ENCODE results near the gene PSD.

DNA sequence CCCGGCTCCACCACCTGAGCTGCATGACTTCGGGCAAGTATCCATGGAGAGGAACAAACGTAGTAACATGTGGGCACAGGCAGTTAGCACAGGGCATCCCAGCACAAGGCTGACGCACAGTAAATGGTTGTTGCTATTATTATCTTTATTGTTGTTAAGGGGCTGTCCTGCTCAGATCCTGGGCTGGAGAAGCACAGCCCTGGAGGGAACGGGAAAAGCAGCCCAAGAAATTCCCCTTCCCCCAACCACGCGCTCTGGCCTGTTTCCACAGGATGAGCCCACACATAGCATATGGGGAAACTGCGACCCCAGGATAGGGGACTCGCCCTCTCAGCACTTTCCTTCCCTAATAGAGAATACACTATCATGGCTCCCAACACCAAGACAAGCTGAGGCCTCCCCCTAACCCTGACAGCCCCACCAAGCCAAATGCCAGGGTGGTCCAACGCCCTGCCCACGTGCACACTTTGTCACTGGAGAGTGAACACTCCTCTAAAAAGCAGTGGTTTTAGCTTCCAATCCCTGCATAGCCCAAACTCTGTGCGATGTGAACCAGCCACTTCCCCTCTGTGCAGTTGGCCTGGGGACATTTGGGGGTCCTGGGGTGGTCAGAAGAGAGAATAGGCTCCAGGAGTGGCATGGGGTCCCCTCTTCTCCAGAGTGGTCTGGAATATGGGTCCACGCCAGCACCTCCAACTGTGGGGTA lies 11.0 kb downstream of the PSD start:
- TF ChIP-seq, protein P1, sequence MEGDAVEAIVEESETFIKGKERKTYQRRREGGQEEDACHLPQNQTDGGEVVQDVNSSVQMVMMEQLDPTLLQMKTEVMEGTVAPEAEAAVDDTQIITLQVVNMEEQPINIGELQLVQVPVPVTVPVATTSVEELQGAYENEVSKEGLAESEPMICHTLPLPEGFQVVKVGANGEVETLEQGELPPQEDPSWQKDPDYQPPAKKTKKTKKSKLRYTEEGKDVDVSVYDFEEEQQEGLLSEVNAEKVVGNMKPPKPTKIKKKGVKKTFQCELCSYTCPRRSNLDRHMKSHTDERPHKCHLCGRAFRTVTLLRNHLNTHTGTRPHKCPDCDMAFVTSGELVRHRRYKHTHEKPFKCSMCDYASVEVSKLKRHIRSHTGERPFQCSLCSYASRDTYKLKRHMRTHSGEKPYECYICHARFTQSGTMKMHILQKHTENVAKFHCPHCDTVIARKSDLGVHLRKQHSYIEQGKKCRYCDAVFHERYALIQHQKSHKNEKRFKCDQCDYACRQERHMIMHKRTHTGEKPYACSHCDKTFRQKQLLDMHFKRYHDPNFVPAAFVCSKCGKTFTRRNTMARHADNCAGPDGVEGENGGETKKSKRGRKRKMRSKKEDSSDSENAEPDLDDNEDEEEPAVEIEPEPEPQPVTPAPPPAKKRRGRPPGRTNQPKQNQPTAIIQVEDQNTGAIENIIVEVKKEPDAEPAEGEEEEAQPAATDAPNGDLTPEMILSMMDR (IDR thresholded peaks at IDR 0.05; ENCODE audit: insufficient read depth, low read length) = no peak
- TF ChIP-seq POLR2AphosphoS5 (IDR thresholded peaks at IDR 0.05; ENCODE audit: low read depth) (no peak), SPI1 (IDR thresholded peaks at IDR 0.05; ENCODE audit: borderline replicate concordance, low read depth) (no peak)
- TF ChIP-seq, protein P2, sequence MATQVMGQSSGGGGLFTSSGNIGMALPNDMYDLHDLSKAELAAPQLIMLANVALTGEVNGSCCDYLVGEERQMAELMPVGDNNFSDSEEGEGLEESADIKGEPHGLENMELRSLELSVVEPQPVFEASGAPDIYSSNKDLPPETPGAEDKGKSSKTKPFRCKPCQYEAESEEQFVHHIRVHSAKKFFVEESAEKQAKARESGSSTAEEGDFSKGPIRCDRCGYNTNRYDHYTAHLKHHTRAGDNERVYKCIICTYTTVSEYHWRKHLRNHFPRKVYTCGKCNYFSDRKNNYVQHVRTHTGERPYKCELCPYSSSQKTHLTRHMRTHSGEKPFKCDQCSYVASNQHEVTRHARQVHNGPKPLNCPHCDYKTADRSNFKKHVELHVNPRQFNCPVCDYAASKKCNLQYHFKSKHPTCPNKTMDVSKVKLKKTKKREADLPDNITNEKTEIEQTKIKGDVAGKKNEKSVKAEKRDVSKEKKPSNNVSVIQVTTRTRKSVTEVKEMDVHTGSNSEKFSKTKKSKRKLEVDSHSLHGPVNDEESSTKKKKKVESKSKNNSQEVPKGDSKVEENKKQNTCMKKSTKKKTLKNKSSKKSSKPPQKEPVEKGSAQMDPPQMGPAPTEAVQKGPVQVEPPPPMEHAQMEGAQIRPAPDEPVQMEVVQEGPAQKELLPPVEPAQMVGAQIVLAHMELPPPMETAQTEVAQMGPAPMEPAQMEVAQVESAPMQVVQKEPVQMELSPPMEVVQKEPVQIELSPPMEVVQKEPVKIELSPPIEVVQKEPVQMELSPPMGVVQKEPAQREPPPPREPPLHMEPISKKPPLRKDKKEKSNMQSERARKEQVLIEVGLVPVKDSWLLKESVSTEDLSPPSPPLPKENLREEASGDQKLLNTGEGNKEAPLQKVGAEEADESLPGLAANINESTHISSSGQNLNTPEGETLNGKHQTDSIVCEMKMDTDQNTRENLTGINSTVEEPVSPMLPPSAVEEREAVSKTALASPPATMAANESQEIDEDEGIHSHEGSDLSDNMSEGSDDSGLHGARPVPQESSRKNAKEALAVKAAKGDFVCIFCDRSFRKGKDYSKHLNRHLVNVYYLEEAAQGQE (IDR thresholded peaks at IDR 0.05; ENCODE audit: insufficient replicate concordance, low read depth) = no peak
